HG02759 (cell line): ENCODE data around the gene TPST1.
"Not testable (repeated sequence)": the region's sequence is repeated elsewhere in the genome, so short reads cannot be mapped to it uniquely, and the experiment has no call there.

ENCODE experiments used
- ATAC-seq: cut with Tn5 transposase; IDR thresholded peaks from one replicate; pipeline ENCODE4 v1.9.1; 2021; ENCODE audit warnings: mild to moderate bottlenecking, moderate library complexity; ENCODE audit not compliant: unreplicated experiment

Gene TPST1

GRCh38 chr7:66376264-66376945 is 171.3 kb downstream of the TPST1 start:
- ATAC-seq = no peak

GRCh38 chr7:66377045-66377444 is 171.9 kb downstream of the TPST1 start:
- ATAC-seq = no peak

- ATAC-seq = no peak
Observed at GRCh38 chr7:66377714-66378113, 172.6 kb downstream of the TPST1 start.

- no peak for ATAC-seq
Observed at GRCh38 chr7:66379542-66380160, 174.5 kb downstream of the TPST1 start.

- no peak for ATAC-seq
Observed at GRCh38 chr7:66380272-66380888, 175.2 kb downstream of the TPST1 start.

- not testable (repeated sequence) for ATAC-seq
Observed at GRCh38 chr7:66382182-66382923, 177.2 kb downstream of the TPST1 start.

GRCh38 chr7:66385191-66385905 is 180.2 kb downstream of the TPST1 start:
- ATAC-seq = not testable (repeated sequence)

- ATAC-seq = not testable (repeated sequence)
Observed at GRCh38 chr7:66395128-66395571, 190.0 kb downstream of the TPST1 start.

GRCh38 chr7:66396052-66396451 is 190.9 kb downstream of the TPST1 start:
- not testable (repeated sequence) for ATAC-seq

- not testable (repeated sequence) for ATAC-seq
Observed at GRCh38 chr7:66398841-66399240, 193.7 kb downstream of the TPST1 start.

GRCh38 chr7:66399566-66399965 is 194.4 kb downstream of the TPST1 start:
- no peak for ATAC-seq

GRCh38 chr7:66400400-66400799 is 195.3 kb downstream of the TPST1 start:
- no peak for ATAC-seq

GRCh38 chr7:66401126-66401525 is 196.0 kb downstream of the TPST1 start:
- not testable (repeated sequence) for ATAC-seq

- ATAC-seq = not testable (repeated sequence)
Observed at GRCh38 chr7:66401932-66402331, 196.8 kb downstream of the TPST1 start.

GRCh38 chr7:66403564-66403963 is 198.4 kb downstream of the TPST1 start:
- no peak for ATAC-seq

- no peak for ATAC-seq
Observed at GRCh38 chr7:66409493-66409892, 204.4 kb downstream of the TPST1 start.
